Esophagus squamous epithelium (tissue), 4 donors: ENCODE data around the gene MAB21L1.

Experiments
- CTCF ChIP-seq, 6 experiments: fragments of 450-650 bp in 4 of 6; fragments of 200-600 bp in 2 of 6; sonication (generic) in 2 of 6; IDR thresholded peaks; one replicate each; pipeline ENCODE4 v1.5.1; 2016 to 2019; ENCODE audit warnings: antibody characterized with exemption in 6 of 6, mild to moderate bottlenecking in 4 of 6, moderate library complexity in 4 of 6
- POLR2A ChIP-seq, 4 donors: fragments of 450-650 bp; IDR thresholded peaks; one replicate each; pipeline ENCODE4 v1.6.1; 2017; ENCODE audit warnings: antibody characterized with exemption in 4 of 4, mild to moderate bottlenecking in 4 of 4, moderate library complexity in 3 of 4

- TF ChIP-seq CTCF (IDR thresholded peaks at IDR 0.05) (no peak), POLR2A (IDR thresholded peaks at IDR 0.05) (no peak)
These were observed 3.2 kb upstream of the MAB21L1 start for GRCh38 chr13:35479706-35480105.
